Measurements from ENCODE around the gene UBALD1.
"Not testable (repeated sequence)": the region's sequence is repeated elsewhere in the genome, so short reads cannot be mapped to it uniquely, and the experiment has no call there.

UBALD1 gene

DNA sequence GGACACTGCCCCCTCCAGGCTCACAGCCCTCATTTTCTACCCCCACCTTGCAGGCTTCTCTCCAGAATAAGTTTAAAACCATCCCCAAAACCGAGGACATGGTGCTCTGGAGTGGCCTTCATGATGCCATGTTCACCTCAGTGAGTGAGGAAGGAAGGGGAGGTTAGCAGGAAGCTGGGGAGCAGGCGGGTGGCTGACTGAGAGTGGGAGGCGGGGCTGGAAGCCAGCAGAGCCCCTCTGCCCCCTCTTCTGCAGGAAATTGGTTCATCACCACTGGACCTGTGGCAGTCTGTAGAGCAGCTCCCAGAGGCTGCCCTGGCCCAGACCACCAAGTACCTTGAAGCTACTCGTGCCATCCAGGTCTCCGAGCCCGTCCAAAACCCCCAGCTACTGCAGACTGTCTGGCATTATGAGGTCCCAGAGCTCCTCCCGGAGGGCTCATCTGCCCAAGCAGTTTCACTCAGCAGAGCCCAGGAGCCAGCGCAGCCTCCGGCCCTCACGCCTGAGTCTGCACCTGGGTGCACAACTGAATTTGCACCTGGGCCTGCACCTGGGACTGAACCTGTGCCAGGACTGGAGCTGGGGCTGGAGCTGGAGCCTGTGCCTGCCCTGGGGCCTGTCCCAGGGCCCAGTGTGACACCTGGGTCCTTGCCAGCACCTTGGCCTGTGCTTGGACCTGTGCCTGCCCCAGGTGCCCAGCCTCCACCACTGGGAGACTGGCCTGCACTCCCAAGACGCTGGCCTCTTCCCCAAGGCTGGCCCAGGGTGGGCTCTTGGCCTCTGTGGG, 39.6 kb downstream of the UBALD1 start:
- no peak for DNase-seq (ENCODE audit: low read depth)
- H3K4me3 ChIP-seq (ENCODE audit: control insufficient read depth, low read depth, low read length) = no peak overlapping the region
- TF ChIP-seq, protein P1, sequence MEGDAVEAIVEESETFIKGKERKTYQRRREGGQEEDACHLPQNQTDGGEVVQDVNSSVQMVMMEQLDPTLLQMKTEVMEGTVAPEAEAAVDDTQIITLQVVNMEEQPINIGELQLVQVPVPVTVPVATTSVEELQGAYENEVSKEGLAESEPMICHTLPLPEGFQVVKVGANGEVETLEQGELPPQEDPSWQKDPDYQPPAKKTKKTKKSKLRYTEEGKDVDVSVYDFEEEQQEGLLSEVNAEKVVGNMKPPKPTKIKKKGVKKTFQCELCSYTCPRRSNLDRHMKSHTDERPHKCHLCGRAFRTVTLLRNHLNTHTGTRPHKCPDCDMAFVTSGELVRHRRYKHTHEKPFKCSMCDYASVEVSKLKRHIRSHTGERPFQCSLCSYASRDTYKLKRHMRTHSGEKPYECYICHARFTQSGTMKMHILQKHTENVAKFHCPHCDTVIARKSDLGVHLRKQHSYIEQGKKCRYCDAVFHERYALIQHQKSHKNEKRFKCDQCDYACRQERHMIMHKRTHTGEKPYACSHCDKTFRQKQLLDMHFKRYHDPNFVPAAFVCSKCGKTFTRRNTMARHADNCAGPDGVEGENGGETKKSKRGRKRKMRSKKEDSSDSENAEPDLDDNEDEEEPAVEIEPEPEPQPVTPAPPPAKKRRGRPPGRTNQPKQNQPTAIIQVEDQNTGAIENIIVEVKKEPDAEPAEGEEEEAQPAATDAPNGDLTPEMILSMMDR (conservative IDR thresholded peaks at IDR 0.05; ENCODE audit: control insufficient read depth, insufficient read depth, low read depth, low read length) = no peak

DNA sequence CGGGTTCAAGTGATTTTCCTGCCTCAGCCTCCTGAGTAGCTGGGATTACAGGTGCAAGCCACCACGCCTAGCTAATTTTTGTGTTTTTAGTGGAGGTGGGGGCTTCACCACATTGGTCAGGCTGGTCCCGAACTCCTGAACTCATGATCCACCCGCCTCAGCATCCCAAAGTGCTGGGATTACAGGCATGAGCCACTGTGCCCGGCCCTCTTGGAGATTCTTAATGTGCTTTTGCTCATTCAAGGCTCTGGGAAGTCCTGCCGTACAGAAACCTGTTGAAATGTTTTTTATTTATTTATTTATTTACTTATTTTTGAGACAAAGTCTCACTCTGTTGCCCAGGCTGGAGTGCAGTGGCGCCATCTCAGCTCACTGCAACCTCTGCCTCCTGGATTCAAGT, 40.8 kb downstream of the UBALD1 start:
- DNase-seq (ENCODE audit: low read depth) = not testable (repeated sequence)

DNA sequence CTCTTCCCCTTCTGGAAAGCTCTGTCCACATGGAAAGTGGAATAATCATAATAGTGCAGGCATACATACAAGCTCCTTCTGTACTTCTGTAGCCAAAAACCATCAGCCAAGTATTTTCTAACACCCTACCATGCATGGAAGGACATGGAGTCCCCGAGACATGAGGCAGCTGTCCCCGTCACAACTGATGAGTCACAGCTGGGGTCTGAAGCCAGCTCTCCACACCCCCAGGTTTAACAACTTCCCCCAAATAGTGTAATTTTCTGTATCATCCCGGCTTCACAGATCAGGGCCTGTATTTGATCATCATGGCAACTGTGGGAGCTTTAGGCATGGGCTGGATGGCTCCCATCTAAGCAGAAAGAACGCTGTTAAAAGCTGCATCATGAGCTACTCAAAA, 42.0 kb downstream of the UBALD1 start:
- H3K4me3 ChIP-seq (ENCODE audit: control insufficient read depth, low read depth, low read length) = no peak overlapping the region
- no peak for DNase-seq (ENCODE audit: low read depth)
- TF ChIP-seq, protein P1 (conservative IDR thresholded peaks at IDR 0.05; ENCODE audit: control insufficient read depth, insufficient read depth, low read depth, low read length) = no peak

More for the DNA sequence above, 40.8 kb downstream of the UBALD1 start:
- H3K4me3 ChIP-seq (ENCODE audit: control insufficient read depth, low read depth, low read length) = not testable (repeated sequence)

DNA sequence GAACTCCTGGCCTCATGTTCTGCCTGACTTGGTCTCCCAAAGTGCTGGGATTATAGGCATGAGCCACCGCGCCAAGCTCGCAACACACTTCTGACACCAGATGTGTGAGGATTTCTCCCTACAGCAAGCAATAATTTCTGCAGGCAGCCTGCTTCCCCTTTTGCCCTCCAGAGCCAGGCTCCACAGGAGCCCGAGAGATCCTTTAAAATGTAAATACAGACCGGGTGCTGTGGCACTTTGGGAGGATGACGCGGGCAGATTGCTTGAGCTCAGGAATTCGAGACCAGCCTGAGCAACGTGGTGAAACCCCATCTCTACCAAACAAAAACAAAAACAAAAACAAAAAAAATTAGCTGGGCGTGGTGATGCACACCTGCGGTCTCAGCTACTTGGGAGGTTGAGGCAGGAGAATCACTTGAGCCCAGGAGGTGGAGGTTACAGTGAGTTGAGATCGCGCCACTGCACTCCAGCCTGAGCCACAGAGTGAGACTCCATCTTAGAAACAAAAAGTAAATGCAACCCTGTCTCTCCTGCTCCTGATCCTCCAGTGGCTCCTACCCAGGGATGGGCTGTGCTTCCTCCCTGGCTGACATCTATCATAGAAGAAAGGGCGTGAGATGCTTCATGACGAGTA, 43.9 kb downstream of the UBALD1 start:
- H3K4me3 ChIP-seq (ENCODE audit: control insufficient read depth, low read depth, low read length) = no peak overlapping the region
- DNase-seq (ENCODE audit: low read depth) = no peak
- TF ChIP-seq, protein P1 (conservative IDR thresholded peaks at IDR 0.05; ENCODE audit: control insufficient read depth, insufficient read depth, low read depth, low read length) = no peak

DNA sequence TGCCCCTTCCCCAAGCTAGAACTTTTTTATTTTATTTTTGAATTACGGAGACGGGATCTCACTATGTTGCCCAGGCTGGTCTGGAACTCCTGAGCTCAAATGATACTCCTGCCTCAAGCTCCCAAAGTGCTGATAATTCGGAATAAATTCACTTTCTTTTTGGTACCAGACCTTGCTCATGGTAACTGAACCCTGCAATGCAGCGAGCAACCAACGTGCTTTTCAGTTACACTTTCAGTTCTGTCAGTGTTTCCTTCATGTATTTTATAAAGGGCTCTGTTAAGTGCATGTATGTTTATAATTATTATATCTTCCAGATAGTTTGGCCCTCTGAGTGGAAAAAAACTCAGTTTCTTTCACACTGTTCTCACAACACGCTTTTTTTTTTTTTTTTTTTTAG, 44.6 kb downstream of the UBALD1 start:
- DNase-seq (ENCODE audit: low read depth) = no peak
- TF ChIP-seq, protein P1 (conservative IDR thresholded peaks at IDR 0.05; ENCODE audit: control insufficient read depth, insufficient read depth, low read depth, low read length) = no peak
- H3K4me3 ChIP-seq (ENCODE audit: control insufficient read depth, low read depth, low read length) = no peak overlapping the region

DNA sequence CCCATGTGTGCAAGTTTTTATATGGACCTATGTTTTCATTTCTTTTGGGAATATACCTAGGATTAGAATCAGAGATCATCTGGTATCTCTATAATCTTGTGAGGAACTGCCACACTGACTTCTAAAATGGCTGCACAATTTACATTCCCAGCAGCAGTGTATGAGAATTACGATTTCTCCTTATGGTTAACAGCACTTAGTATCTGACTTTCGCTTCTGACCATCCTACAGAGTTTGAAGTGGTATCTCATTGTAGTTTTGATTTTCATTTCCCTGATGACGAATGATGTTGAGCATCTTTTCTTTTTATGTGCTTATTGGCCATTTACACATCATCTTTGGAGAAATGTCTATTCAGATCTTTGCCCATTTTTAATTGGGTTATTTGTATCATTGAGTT, 48.5 kb downstream of the UBALD1 start:
- H3K4me3 ChIP-seq (ENCODE audit: control insufficient read depth, low read depth, low read length) = no peak overlapping the region
- TF ChIP-seq, protein P1 (conservative IDR thresholded peaks at IDR 0.05; ENCODE audit: control insufficient read depth, insufficient read depth, low read depth, low read length) = no peak
- DNase-seq (ENCODE audit: low read depth) = no peak

DNA sequence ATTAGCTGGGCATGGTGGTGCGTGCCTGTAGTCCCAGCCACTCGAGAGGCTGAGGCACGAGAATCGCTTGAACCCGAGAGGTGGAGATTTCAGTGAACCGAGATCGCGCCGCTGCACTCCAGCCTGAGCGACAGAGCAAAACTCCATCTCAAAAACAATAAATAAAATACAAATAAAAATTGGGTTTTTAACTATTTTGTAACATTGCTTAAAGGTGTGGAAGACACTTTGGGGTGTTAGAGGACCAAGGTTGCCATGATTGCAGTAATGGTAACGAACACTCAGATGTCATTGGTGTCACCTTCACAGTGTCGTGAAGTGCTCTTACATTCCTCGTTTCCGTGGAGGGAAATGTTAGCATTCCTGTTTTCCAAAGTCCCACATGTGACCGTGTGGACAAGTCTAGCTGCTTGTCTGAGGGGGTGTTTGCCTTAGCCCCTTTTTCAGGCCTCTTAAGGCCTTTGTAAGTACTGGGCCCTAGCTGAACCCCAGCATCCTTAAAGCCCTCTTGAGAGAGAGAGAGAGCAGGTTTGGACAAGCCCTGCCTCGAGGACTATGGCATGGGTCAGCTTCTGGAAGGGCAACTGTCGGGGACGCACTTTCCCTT, 49.9 kb downstream of the UBALD1 start:
- TF ChIP-seq, protein P1 (conservative IDR thresholded peaks at IDR 0.05; ENCODE audit: control insufficient read depth, insufficient read depth, low read depth, low read length) = no peak
- no peak for DNase-seq (ENCODE audit: low read depth)
- H3K4me3 ChIP-seq (ENCODE audit: control insufficient read depth, low read depth, low read length) = no peak overlapping the region
